ENCODE measurements around the gene TOMM40.
"Not testable (repeated sequence)": the region's sequence is repeated elsewhere in the genome, so short reads cannot be mapped to it uniquely, and the experiment has no call there.

The TOMM40 gene

GRCh38 chr19:44925114-44925891, 34.2 kb downstream of the TOMM40 start:
- Mint-ChIP-seq H3K27me3 (peaks cover 30% of the 10 kb centered on the region), H3K4me3 (no peak overlapping the region), H3K4me1 (peaks cover 15% of the 10 kb centered on the region), H3K27ac (no peak overlapping the region), H3K9me3 (no peaks in the 10 kb centered on the region), H3K36me3 (no peaks in the 10 kb centered on the region)
- no peak for ATAC-seq

DNA sequence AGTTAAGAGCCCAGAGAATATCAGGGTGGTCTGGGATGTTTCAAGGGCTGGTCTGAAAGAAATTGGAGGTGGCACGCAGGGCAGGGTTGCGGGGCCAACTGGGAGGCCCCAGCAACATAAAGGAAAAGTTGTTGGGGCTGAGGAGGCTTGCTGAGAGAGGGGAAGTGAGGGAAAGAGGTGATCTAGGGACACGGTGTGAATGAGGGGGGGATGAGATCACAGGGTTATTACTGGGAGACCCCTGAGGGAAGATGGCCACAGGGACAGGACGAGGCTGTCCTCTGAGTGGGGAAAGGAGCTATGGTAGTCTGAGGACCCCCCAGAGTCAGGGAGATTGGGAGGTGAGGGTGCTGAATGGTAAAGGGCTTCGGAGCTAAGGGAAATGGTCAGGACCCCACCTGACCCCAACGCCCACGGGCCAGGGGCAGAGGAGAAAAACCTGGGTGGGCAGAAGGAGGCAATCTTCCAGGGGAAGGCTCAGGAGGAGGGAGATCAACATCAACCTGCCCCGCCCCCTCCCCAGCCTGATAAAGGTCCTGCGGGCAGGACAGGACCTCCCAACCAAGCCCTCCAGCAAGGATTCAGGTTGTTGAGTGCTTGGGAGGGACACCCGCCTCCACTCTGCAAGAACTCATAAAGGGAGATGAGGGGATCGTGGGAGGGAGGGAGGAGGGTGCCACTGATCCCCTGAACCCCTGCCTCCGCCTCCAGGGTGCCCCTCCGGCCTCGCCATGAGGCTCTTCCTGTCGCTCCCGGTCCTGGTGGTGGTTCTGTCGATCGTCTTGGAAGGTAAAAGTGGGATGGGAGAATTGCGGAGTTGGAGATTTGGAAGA, 35.4 kb downstream of the TOMM40 start:
- peak overlapping the region; percentile 59 for H3K27ac Mint-ChIP-seq
- not testable (repeated sequence) for H3K9me3 Mint-ChIP-seq, H3K36me3 Mint-ChIP-seq, ATAC-seq
- H3K4me1 Mint-ChIP-seq, result peaks cover 15% of the 10 kb centered on the region
- H3K27me3 Mint-ChIP-seq, result peaks cover 30% of the 10 kb centered on the region
- peak overlapping the region; percentile 78 for H3K4me3 Mint-ChIP-seq

DNA sequence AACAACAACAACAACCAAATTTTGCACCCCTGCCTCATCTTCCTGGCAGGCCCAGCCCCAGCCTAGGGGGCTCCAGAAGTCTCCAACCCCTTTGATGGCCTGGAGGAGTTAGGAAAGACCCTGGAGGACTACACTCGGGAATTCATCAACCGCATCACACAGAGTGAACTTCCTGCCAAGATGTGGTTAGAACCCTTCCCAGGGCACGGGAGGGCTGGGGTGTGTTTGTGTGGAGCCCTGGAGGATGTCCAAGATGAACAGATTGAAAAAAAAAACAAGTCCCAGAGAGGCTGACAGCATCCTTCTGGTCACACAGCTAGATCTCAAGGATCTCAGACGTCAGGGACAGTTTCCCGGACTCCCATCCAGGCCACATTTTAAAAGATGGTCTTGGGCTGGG, 36.7 kb downstream of the TOMM40 start:
- peaks cover 15% of the 10 kb centered on the region for H3K4me1 Mint-ChIP-seq
- H3K27me3 Mint-ChIP-seq, result peaks cover 30% of the 10 kb centered on the region
- no peaks in the 10 kb centered on the region for H3K36me3 Mint-ChIP-seq
- no peak overlapping the region for H3K4me3 Mint-ChIP-seq
- H3K9me3 Mint-ChIP-seq, result no peaks in the 10 kb centered on the region
- H3K27ac Mint-ChIP-seq, result no peak overlapping the region
- no peak for ATAC-seq

- peaks cover 15% of the 10 kb centered on the region for H3K4me1 Mint-ChIP-seq
- H3K4me3 Mint-ChIP-seq, result no peak overlapping the region
- H3K36me3 Mint-ChIP-seq, result no peaks in the 10 kb centered on the region
- H3K27me3 Mint-ChIP-seq, result peaks cover 26% of the 10 kb centered on the region
- H3K9me3 Mint-ChIP-seq, result no peaks in the 10 kb centered on the region
- no peak overlapping the region for H3K27ac Mint-ChIP-seq
- no peak for ATAC-seq
Observed at GRCh38 chr19:44930088-44930487, 39.0 kb downstream of the TOMM40 start.

- Mint-ChIP-seq H3K9me3 (no peaks in the 10 kb centered on the region), H3K27me3 (peaks cover 12% of the 10 kb centered on the region), H3K4me3 (no peak overlapping the region), H3K36me3 (no peaks in the 10 kb centered on the region), H3K4me1 (peaks cover 8% of the 10 kb centered on the region), H3K27ac (no peak overlapping the region)
- no peak for ATAC-seq
Observed at GRCh38 chr19:44931541-44931940, 40.5 kb downstream of the TOMM40 start.

- H3K27ac Mint-ChIP-seq, result no peak overlapping the region
Observed at GRCh38 chr19:44939668-44940067, 48.6 kb downstream of the TOMM40 start.

DNA sequence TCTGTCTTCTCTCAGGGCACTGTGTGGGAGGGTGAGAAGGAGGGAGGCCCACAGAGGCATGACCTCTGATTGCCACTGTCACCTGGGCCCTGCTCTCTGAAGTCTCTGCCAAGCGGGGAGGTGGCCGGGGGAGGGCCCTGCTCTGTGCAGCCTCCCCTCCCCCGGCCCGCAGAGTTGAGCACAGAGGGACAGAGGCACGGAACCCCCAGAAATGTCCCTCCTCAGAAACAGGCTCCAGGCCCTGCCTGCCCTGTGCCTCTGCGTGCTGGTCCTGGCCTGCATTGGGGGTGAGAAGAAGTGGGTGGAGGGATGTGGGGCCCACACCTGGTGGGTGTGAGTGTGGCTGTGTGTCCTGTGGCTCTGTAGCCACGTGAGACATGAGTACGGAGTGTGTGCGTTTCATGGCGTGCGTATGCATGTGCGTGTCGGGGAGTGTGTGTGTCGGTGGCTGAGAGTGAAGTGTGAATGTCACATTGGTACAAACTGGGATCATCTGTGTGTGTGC, 51.1 kb downstream of the TOMM40 start, which contains the start of gene APOC4:
Gene APOC4, plus strand, starts transcription at position 171 of the 505 bp plus-strand sequence. Its CDS starts 41 bp downstream, at position 212.
- no peak for ATAC-seq
- H3K4me3 Mint-ChIP-seq, result peak within 1 kb of the TSS; percentile 0
- H3K9me3 Mint-ChIP-seq, result no peaks in the 10 kb centered on the region
- no peaks in the 10 kb centered on the region for H3K27me3 Mint-ChIP-seq
- no peaks in the 10 kb centered on the region for H3K36me3 Mint-ChIP-seq
- H3K27ac Mint-ChIP-seq, result no peak within 1 kb of the TSS
- peaks cover 33% of the 10 kb centered on the region for H3K4me1 Mint-ChIP-seq

More at GRCh38 chr19:44939668-44940067, 48.6 kb downstream of the TOMM40 start:
- ATAC-seq, result no peak
- H3K4me1 Mint-ChIP-seq, result peaks cover 31% of the 10 kb centered on the region
- no peaks in the 10 kb centered on the region for H3K36me3 Mint-ChIP-seq
- H3K9me3 Mint-ChIP-seq, result no peaks in the 10 kb centered on the region
- no peak overlapping the region for H3K4me3 Mint-ChIP-seq
- no peaks in the 10 kb centered on the region for H3K27me3 Mint-ChIP-seq

- H3K4me1 Mint-ChIP-seq, result peaks cover 33% of the 10 kb centered on the region
- H3K9me3 Mint-ChIP-seq, result no peaks in the 10 kb centered on the region
- H3K36me3 Mint-ChIP-seq, result no peaks in the 10 kb centered on the region
- peak overlapping the region; percentile 92 for H3K27ac Mint-ChIP-seq
- ATAC-seq, result peak; percentile 95
- H3K27me3 Mint-ChIP-seq, result no peaks in the 10 kb centered on the region
- H3K4me3 Mint-ChIP-seq, result peak overlapping the region; percentile 38
Observed at GRCh38 chr19:44943801-44944249, 52.8 kb downstream of the TOMM40 start.

- peaks cover 27% of the 10 kb centered on the region for H3K4me1 Mint-ChIP-seq
- ATAC-seq, result no peak
- no peaks in the 10 kb centered on the region for H3K36me3 Mint-ChIP-seq
- no peaks in the 10 kb centered on the region for H3K9me3 Mint-ChIP-seq
- no peak overlapping the region for H3K4me3 Mint-ChIP-seq
- H3K27me3 Mint-ChIP-seq, result no peaks in the 10 kb centered on the region
- H3K27ac Mint-ChIP-seq, result no peak overlapping the region
Observed at GRCh38 chr19:44947041-44947581, 56.1 kb downstream of the TOMM40 start.

GRCh38 chr19:44948237-44948636, 57.2 kb downstream of the TOMM40 start:
- Mint-ChIP-seq H3K4me3 (no peak overlapping the region), H3K4me1 (peaks cover 21% of the 10 kb centered on the region), H3K27me3 (no peaks in the 10 kb centered on the region), H3K27ac (peak overlapping the region; percentile 1), H3K9me3 (no peaks in the 10 kb centered on the region), H3K36me3 (no peaks in the 10 kb centered on the region)
- no peak for ATAC-seq

GRCh38 chr19:44948763-44949374, 57.8 kb downstream of the TOMM40 start:
- no peak for ATAC-seq
- Mint-ChIP-seq H3K27me3 (no peaks in the 10 kb centered on the region), H3K36me3 (no peaks in the 10 kb centered on the region), H3K4me3 (no peak overlapping the region), H3K27ac (peak overlapping the region; percentile 1), H3K9me3 (no peaks in the 10 kb centered on the region), H3K4me1 (peaks cover 23% of the 10 kb centered on the region)

- no peaks in the 10 kb centered on the region for H3K27me3 Mint-ChIP-seq
- peaks cover 20% of the 10 kb centered on the region for H3K4me1 Mint-ChIP-seq
- peak overlapping the region; percentile 1 for H3K27ac Mint-ChIP-seq
- no peaks in the 10 kb centered on the region for H3K9me3 Mint-ChIP-seq
- no peak overlapping the region for H3K4me3 Mint-ChIP-seq
- ATAC-seq, result no peak
- H3K36me3 Mint-ChIP-seq, result no peaks in the 10 kb centered on the region
Observed at GRCh38 chr19:44949550-44949949, 58.5 kb downstream of the TOMM40 start.

DNA sequence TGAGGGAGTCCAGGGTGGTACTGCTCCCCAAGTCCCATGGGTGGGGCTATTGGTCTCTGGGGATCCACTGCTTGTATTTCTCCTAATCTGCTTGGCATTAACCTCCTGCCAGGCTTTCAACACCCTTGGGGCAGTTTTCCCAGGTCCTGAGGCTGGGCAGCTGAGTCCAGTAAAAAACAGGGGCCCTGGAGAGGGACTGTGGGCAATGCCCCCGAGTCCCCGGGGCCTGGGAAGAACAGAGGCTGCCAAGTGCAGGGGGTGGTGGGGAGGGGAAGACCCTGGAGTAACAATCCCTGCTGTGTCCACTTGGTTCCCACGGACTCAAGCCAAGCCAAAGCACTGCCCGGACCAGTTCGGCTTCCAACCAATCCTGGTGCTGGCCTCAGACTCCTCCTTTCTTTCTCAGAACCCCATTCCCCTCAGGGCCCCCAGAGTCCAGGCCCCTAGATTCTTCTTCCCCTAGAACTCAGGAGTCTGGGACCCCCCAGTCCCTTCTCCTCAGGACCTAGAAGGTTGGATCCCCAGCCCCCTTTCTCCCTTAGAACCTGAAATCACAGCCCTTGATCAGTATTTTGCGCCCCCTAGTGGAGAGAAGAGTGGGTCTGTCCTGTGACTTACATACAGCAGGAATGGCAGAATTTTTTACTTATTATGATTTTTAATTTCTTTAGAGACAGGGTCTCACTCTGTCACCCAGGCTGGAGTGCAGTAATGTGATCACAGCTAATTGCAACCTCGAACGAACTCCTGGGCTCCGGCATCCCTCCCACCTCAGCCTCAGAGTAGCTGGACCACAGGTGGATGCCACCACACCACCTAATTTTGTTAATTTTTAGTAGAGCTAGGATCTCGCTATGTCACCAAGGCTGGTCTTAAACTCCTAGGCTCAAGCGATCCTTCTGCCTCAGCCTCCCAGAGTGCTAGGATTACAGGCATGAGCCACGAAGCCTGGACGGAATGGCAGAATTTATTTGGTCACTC, 60.4 kb downstream of the TOMM40 start:
- ATAC-seq, result no peak
- Mint-ChIP-seq H3K27ac (no peak overlapping the region), H3K36me3 (no peaks in the 10 kb centered on the region), H3K4me1 (peaks cover 26% of the 10 kb centered on the region), H3K27me3 (no peaks in the 10 kb centered on the region), H3K9me3 (no peaks in the 10 kb centered on the region), H3K4me3 (no peak overlapping the region)

Data from stimulated activated memory B cell treated with anti-CD40 and anti-IgM and Interleukin-4, amounts not matched to agents 10 μg/mL and 1 μg/mL and 100 μg/mL, for 72 hours (primary cell).